ENCODE measurements around the gene NKTR. TPM values are rescaled to one million over a fixed set of nuclear protein-coding genes. Genes with fewer than 3 reads are reported as not detected.

Gene NKTR
- total RNA-seq, 4 donors from 2014 or later: 52.2 to 274 (median 91.1) TPM

DNA sequence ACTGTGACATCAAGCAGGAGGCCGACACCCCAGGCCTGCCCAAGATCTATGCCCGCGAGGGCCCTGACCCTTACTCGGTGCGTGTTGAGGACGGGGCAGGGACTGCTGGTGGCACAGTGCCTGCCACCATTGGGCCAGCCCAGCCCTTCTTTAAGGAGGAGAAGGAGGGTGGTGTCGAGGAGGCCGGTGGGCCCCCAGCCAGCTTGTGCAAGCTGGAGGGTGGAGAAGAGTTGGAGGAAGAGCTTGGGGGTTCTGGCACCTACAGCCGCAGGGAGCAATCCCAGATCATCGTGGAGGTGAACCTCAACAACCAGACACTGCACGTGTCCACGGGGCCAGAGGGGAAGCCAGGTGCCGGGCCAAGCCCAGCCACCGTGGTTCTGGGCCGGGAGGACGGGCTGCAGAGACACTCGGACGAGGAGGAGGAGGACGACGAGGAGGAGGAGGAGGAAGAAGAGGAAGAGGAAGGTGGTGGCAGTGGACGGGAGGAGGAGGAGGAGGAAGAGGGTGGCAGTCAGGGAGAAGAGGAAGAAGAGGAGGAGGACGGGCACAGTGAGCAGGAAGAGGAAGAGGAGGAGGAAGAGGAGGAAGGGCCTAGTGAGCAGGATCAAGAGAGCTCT lies 58.4 kb downstream of the NKTR start:
- TF ChIP-seq, protein P1, sequence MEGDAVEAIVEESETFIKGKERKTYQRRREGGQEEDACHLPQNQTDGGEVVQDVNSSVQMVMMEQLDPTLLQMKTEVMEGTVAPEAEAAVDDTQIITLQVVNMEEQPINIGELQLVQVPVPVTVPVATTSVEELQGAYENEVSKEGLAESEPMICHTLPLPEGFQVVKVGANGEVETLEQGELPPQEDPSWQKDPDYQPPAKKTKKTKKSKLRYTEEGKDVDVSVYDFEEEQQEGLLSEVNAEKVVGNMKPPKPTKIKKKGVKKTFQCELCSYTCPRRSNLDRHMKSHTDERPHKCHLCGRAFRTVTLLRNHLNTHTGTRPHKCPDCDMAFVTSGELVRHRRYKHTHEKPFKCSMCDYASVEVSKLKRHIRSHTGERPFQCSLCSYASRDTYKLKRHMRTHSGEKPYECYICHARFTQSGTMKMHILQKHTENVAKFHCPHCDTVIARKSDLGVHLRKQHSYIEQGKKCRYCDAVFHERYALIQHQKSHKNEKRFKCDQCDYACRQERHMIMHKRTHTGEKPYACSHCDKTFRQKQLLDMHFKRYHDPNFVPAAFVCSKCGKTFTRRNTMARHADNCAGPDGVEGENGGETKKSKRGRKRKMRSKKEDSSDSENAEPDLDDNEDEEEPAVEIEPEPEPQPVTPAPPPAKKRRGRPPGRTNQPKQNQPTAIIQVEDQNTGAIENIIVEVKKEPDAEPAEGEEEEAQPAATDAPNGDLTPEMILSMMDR (IDR thresholded peaks at IDR 0.05): no peak
- ATAC-seq (ENCODE audit: low FRiP score) (no peak), DNase-seq (ENCODE audit: low spot score) (no peak)

DNA sequence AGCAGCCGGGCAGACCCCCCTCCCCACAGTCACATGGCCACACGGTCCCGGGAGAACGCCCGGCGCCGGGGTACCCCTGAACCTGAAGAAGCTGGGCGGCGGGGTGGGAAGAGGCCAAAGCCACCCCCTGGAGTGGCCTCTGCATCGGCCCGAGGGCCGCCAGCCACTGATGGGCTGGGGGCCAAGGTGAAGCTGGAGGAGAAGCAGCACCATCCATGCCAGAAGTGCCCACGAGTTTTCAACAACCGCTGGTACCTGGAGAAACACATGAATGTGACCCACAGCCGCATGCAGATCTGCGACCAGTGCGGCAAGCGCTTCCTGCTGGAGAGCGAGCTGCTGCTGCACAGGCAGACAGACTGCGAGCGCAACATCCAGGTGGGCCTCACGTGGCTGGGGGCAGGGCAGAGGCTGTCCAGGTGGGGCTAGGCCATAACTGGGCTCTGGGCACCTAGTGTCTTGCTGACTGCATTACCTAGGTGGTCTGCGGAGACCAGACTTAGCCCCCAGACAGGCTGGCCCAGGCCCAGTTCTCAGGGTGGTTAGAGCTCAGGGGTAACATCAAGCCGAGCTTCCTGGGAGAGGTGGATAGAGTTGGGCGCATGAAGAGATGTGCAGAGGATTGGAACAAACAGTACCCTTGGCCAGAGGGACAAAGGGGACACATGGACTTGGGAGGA lies 59.1 kb downstream of the NKTR start:
- DNase-seq (ENCODE audit: low spot score) (no peak), ATAC-seq (ENCODE audit: low FRiP score) (no peak)
- TF ChIP-seq, protein P1 (IDR thresholded peaks at IDR 0.05): no peak

DNA sequence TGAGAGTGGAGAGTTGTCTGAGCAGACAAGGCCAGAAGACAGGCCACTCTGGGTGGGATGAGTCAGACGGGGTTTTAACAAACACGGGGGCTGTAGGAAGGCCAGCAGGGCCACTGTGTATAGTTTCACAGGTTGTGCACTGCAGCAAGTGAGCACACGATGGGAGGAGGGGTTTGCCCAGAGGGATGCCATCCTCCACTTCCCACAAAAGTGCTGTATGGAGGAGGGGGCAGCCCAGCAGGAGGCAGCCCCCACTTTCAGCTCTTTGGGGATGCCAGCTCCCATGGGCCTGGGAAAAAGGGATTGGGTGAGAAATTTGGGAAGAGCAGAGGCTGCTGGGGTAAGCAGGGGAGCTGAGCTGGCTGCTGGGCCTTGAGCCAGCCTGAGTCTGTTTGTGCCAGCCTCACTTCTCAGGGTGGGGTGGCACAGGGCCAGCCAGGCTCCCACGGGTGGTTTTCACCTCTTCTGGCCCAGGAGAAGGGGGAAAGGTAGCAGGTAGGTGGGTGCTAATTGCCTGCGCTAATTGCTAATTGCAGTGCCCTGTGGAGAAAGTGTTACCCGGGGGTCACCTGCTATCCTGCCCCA lies 59.7 kb downstream of the NKTR start:
- no peak for ATAC-seq (ENCODE audit: low FRiP score)

DNA sequence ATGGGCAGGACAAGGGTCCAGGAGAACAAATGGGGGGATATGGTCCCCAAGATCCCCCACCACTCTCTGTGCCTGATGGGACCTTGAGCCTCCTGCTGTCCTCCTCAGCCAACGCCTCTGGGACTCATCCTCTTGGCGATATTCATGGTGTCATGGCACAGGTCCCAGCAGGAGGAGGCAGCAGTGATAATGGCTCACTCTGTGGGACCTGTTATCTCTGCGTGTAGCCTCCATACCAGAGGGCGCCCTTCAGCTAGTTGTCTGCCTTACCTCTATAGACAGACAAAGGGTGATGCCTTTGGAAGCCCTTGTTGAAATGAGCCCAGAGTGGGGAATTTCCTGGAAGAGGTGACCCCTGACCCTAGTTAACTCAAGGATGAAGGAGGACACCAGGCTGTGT lies 60.4 kb downstream of the NKTR start:
- ATAC-seq (ENCODE audit: low FRiP score): no peak
- TF ChIP-seq, protein P1 (IDR thresholded peaks at IDR 0.05): no peak
- DNase-seq (ENCODE audit: low spot score): no peak

More for the DNA sequence above, 59.7 kb downstream of the NKTR start:
- DNase-seq (ENCODE audit: low spot score): no peak
- TF ChIP-seq, protein P1 (IDR thresholded peaks at IDR 0.05): no peak

DNA sequence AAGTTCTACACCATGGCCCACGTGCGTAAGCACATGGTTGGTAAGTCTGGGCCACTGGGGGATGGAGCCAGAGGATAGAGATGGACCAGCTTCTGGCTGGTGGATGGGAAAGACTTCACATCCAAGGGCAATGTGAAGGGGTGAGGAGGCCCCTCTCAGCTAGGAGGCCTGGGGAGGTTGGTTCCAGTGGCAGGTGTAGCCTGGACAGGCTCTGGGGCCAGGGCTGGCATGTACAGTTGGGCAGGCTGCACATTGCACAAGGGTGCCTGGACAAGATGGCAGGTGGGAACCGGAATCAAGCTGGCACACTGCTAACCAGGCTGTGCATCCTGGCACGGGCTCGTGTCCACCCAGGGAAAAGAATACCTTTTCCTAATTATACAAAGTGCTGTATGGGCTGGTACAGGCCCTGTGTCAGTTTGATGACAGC lies 61.1 kb downstream of the NKTR start:
- no peak for ATAC-seq (ENCODE audit: low FRiP score)
- TF ChIP-seq, protein P1 (IDR thresholded peaks at IDR 0.05): no peak
- no peak for DNase-seq (ENCODE audit: low spot score)

DNA sequence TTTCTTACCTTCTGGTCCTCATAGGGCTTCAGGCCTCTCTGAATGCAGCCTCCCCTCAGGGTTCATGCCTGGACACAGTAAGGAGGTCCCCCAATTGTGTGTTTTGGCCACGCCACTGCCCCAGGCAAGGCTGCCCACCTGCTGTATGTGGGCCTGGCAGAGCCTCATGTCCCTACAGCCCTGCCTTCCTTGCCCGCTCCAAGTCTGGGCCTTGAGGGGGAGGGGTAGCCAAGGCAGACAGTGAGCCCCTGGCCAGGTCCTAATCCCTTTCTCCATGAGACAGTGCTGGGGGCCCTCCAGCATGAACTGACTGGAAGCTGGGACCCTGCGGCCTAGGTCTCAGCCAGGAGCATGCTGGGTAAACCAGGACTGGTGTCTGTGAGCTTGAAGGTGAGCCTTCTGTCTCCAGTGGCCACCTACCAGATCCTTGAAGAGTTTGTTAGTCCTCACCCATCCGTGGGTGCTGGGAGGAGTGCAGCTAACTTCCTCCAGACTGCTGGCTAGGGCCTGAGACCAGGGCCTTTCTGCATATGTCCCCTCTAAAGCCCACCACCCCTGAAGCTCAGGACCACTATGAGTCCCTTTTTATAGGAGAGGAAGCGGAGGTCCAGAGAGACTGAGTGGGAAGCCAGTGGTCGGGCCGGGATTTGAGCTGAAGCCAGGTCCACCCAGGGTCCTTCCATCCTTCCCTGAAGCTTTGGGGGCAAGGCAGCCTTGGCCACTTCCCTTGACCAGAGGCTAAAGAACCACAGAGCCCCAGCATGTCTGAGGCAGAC lies 61.7 kb downstream of the NKTR start:
- TF ChIP-seq, protein P1 (IDR thresholded peaks at IDR 0.05): no peak
- DNase-seq (ENCODE audit: low spot score): no peak
- ATAC-seq (ENCODE audit: low FRiP score): no peak
